ENCODE measurements around the gene TMCO5A.

GRCh38 chr15:37891766-37892368 lies 42.6 kb upstream of the TMCO5A start:
- TF ChIP-seq CTCF (IDR thresholded peaks at IDR 0.05) = no peak
- TF ChIP-seq POLR2A (IDR thresholded peaks at IDR 0.05) = no peak

Measured in ovary (tissue), 3 donors.